SU-DHL-6 (cell line): ENCODE data around the gene IQGAP1.

ENCODE experiments used
- CTCF ChIP-seq: fragments of 200-600 bp; sonication (generic); IDR thresholded peaks from one replicate; pipeline ENCODE4 v1.5.1; 2017; ENCODE audit warnings: antibody characterized with exemption, mild to moderate bottlenecking, low read length, moderate library complexity; ENCODE audit not compliant: insufficient read depth, poor library complexity, severe bottlenecking
- EZH2phosphoT487 ChIP-seq: fragments of 200-600 bp; sonication (generic), shearing (Covaris generic); conservative IDR thresholded peaks from 2 replicates; pipeline ENCODE4 v1.6.1; 2018; ENCODE audit warnings: mild to moderate bottlenecking, antibody characterized with exemption, low read length, moderate library complexity, mixed read lengths

GRCh38 chr15:90513448-90513847 lies 125.4 kb downstream of the IQGAP1 start:
- TF ChIP-seq CTCF, result no peak
- no peak for TF ChIP-seq EZH2phosphoT487
